GM18508 (cell line): Measurements from ENCODE around the gene ADAM12.

Experiments
- ATAC-seq: cut with Tn5 transposase; IDR thresholded peaks from one replicate; pipeline ENCODE4 v1.9.1; 2021; ENCODE audit warnings: moderate number of reproducible peaks; ENCODE audit not compliant: insufficient read depth, unreplicated experiment

ADAM12 gene

DNA sequence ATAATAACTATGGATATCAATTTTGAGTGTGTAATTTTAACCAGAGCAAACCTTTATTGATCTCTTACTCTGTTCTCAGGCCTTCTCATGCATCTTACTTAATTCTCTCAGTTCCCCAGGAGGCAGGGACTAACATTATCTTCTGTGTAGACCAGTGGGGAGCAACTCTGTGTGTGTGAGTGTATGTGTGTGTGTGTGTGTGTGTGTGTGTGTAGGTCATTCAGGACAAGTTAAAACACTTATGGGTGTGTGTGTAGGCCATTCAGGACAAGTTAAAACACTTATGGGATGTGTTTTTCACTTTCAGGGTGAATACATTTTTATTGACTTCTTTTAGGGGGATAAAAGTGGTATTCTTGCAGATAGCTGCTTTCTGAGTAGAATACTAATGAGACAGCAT is 145.0 kb downstream of the ADAM12 start:
- no peak for ATAC-seq

DNA sequence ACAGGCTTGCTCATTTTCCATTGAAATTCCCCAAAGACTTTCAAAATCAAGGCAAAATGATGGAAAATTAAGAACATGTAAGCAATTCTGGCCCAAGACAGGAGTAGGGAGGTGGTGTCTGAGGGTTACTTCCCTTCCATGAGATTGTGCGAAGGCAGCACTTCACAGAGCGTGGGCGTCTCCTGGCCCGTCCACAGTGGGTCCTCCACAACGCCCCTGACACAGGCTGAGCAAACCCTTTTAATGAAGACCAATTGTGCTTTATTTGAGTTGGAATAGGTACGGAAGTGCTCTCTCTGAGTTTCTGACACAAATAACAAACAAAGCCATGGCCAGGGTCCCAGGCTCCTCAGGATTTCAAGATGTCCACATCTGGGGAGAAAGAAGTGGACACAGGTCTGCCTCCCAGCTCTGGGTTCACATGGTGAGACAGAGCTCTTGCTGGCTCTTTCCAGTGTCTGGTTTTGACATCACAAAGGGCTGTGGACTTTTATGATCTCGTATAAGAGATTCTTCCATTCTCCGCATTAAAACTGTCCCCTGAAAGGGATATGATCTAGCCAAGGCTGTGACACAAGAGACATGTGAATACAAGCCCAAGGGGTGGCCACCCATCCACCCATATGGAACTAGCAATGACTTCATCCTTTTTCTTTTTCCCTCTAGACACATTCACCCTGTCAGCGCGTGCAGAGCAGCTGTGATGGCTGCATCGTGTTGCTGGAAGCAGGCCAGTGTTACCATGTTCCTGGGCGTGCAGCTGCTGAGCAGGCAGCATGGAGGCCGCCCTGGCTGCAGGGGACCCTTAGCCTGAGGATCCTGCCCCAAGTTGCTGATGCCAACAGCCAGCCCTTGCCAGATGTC is 145.6 kb downstream of the ADAM12 start:
- no peak for ATAC-seq

DNA sequence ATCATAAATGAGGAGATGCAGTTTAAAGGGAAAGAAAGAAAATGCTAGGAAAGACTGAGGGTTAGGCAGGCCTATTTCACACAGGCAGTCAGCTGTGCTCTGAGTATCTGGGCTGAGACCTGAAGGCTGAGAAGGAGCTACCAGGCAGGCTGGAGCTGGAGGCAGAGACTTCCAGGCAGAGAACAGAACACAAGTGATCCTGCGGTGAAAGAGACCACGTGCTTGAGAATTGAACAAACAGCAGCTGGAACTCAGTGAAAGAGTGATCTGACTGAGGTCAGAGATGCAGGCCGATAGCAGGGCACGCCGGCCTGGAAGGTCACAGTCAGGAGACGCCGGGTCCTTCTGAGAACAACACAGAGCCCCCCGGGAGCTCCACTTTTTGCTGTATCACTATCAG is 147.8 kb downstream of the ADAM12 start:
- no peak for ATAC-seq

DNA sequence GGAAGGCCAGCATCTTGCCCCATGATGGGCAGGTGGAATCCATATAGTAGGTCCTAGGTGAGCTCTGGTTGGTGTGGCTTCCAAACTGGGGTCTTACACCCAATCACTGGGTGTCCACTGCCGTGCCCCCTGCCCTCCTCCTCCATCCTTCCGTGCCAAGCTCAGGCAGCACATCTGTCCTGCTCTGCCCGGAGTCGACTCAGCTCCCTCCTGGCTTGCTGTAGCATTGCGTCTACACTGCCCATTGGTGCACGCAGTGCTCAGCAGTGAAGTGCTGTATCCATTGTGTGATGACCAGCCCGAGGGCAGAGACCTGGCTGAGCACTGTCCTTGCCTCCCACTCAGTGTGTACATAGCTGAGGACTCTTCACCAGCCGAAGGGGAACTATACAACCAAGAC is 148.4 kb downstream of the ADAM12 start:
- ATAC-seq, result no peak

DNA sequence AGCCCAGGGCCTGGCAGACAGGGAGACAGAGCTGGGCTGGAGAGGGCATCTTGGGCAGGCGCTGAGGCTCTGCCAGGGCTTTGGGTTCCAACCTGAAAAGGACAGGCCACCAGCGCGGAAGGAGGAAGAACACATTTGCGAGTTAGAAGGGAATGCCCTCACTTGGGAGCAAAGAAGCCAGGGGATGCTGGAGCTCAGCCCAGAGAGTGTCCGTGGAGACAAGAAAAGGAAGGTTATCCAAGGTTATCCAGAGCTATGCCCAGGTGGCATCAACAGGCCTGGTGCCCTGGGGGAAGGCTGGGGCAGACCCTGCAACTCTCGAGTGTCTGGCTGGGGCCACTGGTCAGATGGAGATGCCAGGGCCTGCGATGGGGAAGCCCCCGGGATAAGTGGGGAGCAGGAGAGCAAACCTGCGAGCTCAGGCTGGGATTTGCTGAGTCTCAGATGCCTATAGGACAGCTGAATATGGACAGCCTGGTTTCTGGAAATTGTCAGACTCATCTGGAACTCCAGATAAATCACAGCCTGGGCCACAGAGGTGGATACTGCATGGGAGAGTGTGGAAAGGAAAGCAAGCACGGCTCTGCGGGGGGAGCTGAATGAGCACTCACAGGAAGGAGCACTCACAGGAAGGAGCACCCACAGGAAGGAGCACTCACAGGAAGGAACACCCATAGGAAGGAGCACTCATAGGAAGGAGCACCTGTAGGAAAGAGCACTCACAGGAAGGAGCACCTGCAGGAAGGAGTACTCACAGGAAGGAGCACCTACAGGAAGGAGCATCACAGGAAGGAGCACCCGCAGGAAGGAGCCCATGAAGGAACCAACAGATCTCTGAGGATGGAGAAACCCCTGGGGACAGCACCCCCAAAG is 152.1 kb downstream of the ADAM12 start:
- no peak for ATAC-seq

GRCh38 chr10:126235091-126235978 is 152.9 kb downstream of the ADAM12 start:
- ATAC-seq, result no peak

- ATAC-seq, result no peak
Observed at GRCh38 chr10:126234630-126235029, 153.6 kb downstream of the ADAM12 start.

- ATAC-seq, result no peak
Observed at GRCh38 chr10:126233182-126234148, 154.8 kb downstream of the ADAM12 start.

- no peak for ATAC-seq
Observed at GRCh38 chr10:126230587-126230986, 157.7 kb downstream of the ADAM12 start.

GRCh38 chr10:126229686-126230085 is 158.6 kb downstream of the ADAM12 start:
- no peak for ATAC-seq

GRCh38 chr10:126227762-126228134 is 160.5 kb downstream of the ADAM12 start:
- no peak for ATAC-seq

- ATAC-seq, result no peak
Observed at GRCh38 chr10:126226988-126227761, 161.1 kb downstream of the ADAM12 start.

GRCh38 chr10:126226205-126226604 is 162.1 kb downstream of the ADAM12 start:
- ATAC-seq, result no peak

DNA sequence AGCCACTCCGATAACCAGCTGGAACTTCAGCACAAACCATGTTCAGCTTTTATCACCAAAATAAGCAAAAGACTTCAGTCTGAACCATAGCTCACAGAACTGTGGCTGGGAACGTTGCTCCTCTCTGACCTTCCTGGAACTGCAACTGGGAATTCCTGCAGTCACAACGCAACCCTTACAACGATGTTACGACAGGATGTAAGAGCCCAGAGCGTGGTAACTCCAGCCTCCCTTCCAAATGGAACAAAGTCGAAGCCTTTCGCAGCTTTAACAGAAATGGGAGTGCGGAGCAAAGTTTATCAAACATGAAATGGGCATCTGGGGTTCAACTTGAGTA is 162.6 kb downstream of the ADAM12 start:
- no peak for ATAC-seq

DNA sequence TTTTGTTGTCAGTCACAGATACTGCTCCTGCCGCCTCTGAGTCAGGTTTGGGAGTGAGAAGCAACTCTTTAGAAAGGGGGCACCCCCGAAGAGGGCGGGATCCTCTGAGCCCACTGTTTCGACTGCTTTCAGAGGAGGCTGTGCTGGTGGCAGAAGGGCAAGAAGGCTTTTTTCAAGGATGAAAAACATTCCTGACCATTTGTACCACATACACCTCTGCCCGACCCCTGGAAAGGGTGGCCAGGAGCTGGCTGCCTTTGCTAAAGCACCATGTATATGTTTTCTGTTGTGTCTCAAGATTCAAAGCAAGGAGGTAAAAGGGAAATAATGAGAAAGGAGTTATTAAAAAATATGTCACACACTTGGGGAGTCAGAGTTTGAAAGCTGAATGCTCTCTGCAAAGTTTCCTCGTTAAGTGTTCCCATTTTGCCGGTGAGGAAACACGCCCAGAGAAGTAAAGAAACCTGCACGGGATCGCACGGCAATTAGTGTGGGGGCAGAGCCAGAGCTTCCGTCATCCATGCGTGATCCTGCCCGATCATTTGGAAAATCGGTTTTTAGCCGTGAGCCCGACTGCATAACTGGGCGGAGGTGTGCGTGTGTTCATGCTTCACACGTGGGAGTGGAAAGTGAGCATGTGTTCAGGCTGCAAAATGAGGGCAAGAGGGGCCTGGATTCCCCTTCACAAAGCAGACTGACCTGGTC is 163.2 kb downstream of the ADAM12 start:
- no peak for ATAC-seq

- no peak for ATAC-seq
Observed at GRCh38 chr10:126223512-126224067, 164.7 kb downstream of the ADAM12 start.

DNA sequence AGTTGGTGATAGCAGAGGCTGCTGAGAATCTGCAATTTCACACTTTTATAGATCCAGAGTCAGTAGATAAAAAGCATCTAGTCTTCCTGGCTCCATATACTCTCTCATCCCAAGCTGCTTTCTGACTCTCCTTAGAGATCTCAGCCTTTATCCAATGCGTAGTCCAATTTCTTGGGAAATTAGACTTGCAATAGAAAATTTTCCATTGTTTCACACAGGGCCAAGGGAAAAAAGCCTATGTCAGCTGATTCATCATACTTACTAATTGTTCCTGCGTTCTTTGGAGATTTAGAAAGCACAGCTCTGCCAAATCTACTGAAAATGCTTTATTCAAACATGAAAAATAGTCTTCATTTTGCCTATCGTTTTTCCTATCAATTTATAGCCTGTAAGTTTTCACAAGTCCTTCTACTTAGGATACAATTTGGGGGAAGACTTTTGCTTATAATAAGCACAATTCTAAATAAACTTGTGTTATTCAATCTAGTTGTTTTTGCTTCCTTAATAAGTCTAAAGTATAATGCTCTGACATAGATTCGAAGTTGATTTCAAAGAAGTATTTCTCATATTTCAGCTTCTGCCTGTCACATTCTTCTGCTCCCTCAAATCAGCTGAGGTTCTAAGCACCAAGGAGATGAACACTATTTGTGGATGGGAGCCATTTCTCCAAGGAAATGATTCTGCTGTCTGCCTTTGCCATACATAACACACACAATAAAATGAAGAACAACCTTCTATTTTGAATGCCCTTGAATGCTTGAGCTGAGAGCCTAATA is 165.4 kb downstream of the ADAM12 start:
- no peak for ATAC-seq
